ENCODE data around the gene DIO3. TPM values are rescaled to one million over a fixed set of nuclear protein-coding genes. Genes with fewer than 3 reads are reported as not detected.
"Not testable (repeated sequence)": the region's sequence is repeated elsewhere in the genome, so short reads cannot be mapped to it uniquely, and the experiment has no call there.

DIO3 gene
- polyA plus RNA-seq, 3 donors = not detected

- Histone ChIP-seq H3K27me3 (ENCODE audit: control insufficient read depth in 2 of 2, insufficient read depth in 2 of 2, low read length in 2 of 2) (peaks cover 7 to 24% of the 10 kb centered on the region in 2 donors), H3K79me2 (ENCODE audit: insufficient read depth, low read length) (no peaks in the 10 kb centered on the region), H3K4me2 (replicated peaks; ENCODE audit: extremely low read depth, low read length, poor library complexity, severe bottlenecking) (no peak overlapping the region), H3K4me1 (ENCODE audit: control insufficient read depth in 1 of 2, insufficient read depth in 2 of 2, low read length in 2 of 2) (no peaks in the 10 kb centered on the region), H3K9me3 (replicated peaks in 1 of 2; ENCODE audit: control insufficient read depth in 1 of 2, insufficient read depth in 1 of 2, low read length in 2 of 2) (no peaks in the 10 kb centered on the region), H3K36me3 (replicated peaks in 1 of 2; ENCODE audit: control insufficient read depth in 1 of 2, insufficient read depth in 2 of 2, low read length in 2 of 2) (no peaks in the 10 kb centered on the region), H3K4me3 (replicated peaks in 1 of 3; ENCODE audit: low read depth in 2 of 3, low read length in 3 of 3) (no peak overlapping the region), H4K20me1 (ENCODE audit: insufficient read depth, low read length) (no peaks in the 10 kb centered on the region), H3K9ac (ENCODE audit: insufficient read depth, low read length, poor library complexity, severe bottlenecking) (no peak overlapping the region), H2AFZ (ENCODE audit: insufficient read depth, low read depth, low read length, poor library complexity, severe bottlenecking) (no peak overlapping the region), H3K27ac (ENCODE audit: low read depth in 1 of 2, low read length in 2 of 2) (no peak overlapping the region)
- Mint-ChIP-seq H3K9me3 (peaks cover 0 to 6% (median 0%) of the 10 kb centered on the region in 7 donors), H3K4me3 (no peak overlapping the region), H3K27me3 (ENCODE audit: low read depth in 3 of 3) (peaks cover 21 to 39% (median 32%) of the 10 kb centered on the region in 3 donors), H3K27ac (no peak overlapping the region), H3K36me3 (no peaks in the 10 kb centered on the region), H3K4me1 (no peaks in the 10 kb centered on the region)
- intact Hi-C loops (cut with micrococcal nuclease) = no loop called here
- WGBS (ENCODE audit: insufficient coverage) = 90% methylated on average over 17 of the region's 20 CpGs
- TF ChIP-seq CTCF (IDR thresholded peaks at IDR 0.05) = no peak
- DNase-seq = no peak
Observed at GRCh38 chr14:101554991-101555668, 6.2 kb upstream of the DIO3 start.

GRCh38 chr14:101555669-101556043, 5.6 kb upstream of the DIO3 start:
- H3K36me3 Mint-ChIP-seq; H3K4me1 Mint-ChIP-seq; H3K4me1 ChIP-seq (ENCODE audit: control insufficient read depth in 1 of 2, insufficient read depth in 2 of 2, low read length in 2 of 2); intact Hi-C loops (cut with micrococcal nuclease); H4K20me1 ChIP-seq (ENCODE audit: insufficient read depth, low read length); H3K27ac Mint-ChIP-seq; H3K79me2 ChIP-seq (ENCODE audit: insufficient read depth, low read length); H3K9me3 Mint-ChIP-seq; H3K9me3 ChIP-seq (replicated peaks in 1 of 2; ENCODE audit: control insufficient read depth in 1 of 2, insufficient read depth in 1 of 2, low read length in 2 of 2); DNase-seq; H3K36me3 ChIP-seq (replicated peaks in 1 of 2; ENCODE audit: control insufficient read depth in 1 of 2, insufficient read depth in 2 of 2, low read length in 2 of 2); H3K4me3 ChIP-seq (replicated peaks in 1 of 3; ENCODE audit: low read depth in 2 of 3, low read length in 3 of 3); H3K27ac ChIP-seq (ENCODE audit: low read depth in 1 of 2, low read length in 2 of 2); H2AFZ ChIP-seq (ENCODE audit: insufficient read depth, low read depth, low read length, poor library complexity, severe bottlenecking); H3K9ac ChIP-seq (ENCODE audit: insufficient read depth, low read length, poor library complexity, severe bottlenecking); H3K4me2 ChIP-seq (replicated peaks; ENCODE audit: extremely low read depth, low read length, poor library complexity, severe bottlenecking); H3K4me3 Mint-ChIP-seq: not testable (repeated sequence)
- H3K27me3 Mint-ChIP-seq (ENCODE audit: low read depth in 3 of 3) = peaks cover 21 to 38% (median 31%) of the 10 kb centered on the region in 3 donors
- H3K27me3 ChIP-seq (ENCODE audit: control insufficient read depth in 2 of 2, insufficient read depth in 2 of 2, low read length in 2 of 2) = peaks cover 7 to 25% of the 10 kb centered on the region in 2 donors
- 81% methylated on average over 4 of the region's 5 CpGs for WGBS (ENCODE audit: insufficient coverage)

All from CD14-positive monocyte (primary cell).